ENCODE measurements around the gene SORCS2.

The SORCS2 gene

GRCh38 chr4:7355795-7356194 lies 163.5 kb downstream of the SORCS2 start:
- DNase-seq (ENCODE audit: low spot score), result no peak

- DNase-seq (ENCODE audit: low spot score), result no peak
Measured at GRCh38 chr4:7356667-7357310, 164.5 kb downstream of the SORCS2 start.

- DNase-seq (ENCODE audit: low spot score), result no peak
Measured at GRCh38 chr4:7357323-7357722, 165.0 kb downstream of the SORCS2 start.

- DNase-seq (ENCODE audit: low spot score), result no peak
Measured at GRCh38 chr4:7358100-7358735, 165.9 kb downstream of the SORCS2 start.

GRCh38 chr4:7359400-7360062 lies 167.2 kb downstream of the SORCS2 start:
- no peak for DNase-seq (ENCODE audit: low spot score)

GRCh38 chr4:7360806-7361205 lies 168.5 kb downstream of the SORCS2 start:
- DNase-seq (ENCODE audit: low spot score), result no peak

GRCh38 chr4:7361280-7361895 lies 169.1 kb downstream of the SORCS2 start:
- DNase-seq (ENCODE audit: low spot score), result no peak

GRCh38 chr4:7362341-7362740 lies 170.0 kb downstream of the SORCS2 start:
- no peak for DNase-seq (ENCODE audit: low spot score)

DNA sequence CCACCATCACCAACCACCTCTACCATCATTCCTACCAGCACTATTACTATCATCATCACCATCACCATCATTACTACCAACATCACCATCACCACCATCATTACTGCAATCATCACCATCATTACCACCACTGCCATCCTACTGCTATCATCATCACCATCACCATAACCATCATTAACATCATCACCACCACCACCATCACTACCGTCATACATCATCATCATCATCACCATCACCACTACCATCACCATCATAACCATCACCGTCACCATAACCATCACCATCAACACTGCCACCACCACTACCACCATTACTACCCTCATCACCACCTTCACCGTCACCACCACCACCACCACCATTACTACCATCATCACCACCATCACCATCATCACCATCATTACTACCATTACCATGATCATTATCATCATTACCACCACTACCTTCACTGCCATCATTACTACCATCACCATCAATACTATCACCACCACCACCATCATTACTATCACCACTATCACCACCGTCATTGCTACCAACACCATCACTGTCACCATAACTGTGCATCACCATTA lies 170.6 kb downstream of the SORCS2 start:
- no peak for DNase-seq (ENCODE audit: low spot score)

DNA sequence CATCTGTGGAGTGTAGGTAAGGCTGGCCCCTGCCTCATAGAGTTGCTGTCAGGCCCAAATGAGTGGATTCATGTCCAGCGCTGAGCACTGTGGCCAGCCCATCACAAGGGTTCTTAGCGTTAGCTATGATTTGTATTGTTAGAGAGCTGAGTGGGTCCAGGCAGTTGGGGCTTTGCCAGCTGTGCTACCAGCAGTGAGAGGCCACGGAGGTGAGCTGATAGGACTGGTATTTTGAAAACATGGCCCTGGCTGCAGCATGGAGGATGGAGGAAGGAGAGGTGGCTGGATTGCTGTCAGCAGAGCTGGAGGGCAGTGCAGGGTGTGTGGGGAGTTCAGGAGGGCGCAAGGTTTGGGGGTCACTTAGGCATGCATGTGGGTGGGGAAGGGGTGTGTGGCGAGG lies 172.6 kb downstream of the SORCS2 start:
- no peak for DNase-seq (ENCODE audit: low spot score)

GRCh38 chr4:7365462-7366179 lies 173.3 kb downstream of the SORCS2 start:
- no peak for DNase-seq (ENCODE audit: low spot score)

DNA sequence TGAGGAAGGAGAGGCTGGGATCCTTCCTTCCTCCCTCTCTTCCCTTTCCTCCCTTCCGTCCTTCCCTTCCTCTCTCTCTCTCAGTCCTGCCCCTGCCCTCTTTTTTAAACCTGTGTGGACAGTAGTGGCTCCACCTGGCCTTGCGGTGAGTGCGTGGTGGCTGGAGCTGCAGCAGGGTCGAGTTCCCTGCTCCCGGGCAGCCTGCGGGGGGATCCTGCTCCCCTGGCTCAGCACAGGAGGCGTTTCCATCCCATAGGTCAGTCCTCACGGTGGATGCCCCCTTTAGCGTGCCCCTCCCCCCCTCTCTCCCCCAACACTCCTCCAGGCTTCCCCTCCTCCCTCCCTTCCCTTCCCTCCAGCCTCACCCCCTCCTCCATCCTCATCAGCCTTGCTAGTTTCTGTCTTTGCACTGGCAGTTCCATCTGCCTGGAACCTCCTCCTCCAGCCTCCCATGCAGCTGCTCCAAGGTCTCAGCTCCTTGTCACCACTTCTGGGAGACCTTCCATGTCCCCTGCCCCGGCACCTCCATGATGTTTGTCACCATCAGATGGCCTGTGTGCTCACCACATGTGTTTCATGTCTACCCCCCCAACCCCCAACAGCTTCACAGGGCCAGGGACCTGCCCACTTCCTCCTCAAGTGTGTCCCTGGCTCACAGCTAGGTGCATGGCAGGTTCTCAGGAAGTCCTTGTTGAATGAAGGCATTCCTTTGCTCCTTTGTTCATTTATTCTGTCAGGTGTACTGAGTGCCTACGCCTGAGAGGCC lies 174.0 kb downstream of the SORCS2 start:
- no peak for DNase-seq (ENCODE audit: low spot score)

- DNase-seq (ENCODE audit: low spot score), result no peak
Measured at GRCh38 chr4:7366954-7367353, 174.6 kb downstream of the SORCS2 start.

GRCh38 chr4:7367406-7367805 lies 175.1 kb downstream of the SORCS2 start:
- no peak for DNase-seq (ENCODE audit: low spot score)

DNA sequence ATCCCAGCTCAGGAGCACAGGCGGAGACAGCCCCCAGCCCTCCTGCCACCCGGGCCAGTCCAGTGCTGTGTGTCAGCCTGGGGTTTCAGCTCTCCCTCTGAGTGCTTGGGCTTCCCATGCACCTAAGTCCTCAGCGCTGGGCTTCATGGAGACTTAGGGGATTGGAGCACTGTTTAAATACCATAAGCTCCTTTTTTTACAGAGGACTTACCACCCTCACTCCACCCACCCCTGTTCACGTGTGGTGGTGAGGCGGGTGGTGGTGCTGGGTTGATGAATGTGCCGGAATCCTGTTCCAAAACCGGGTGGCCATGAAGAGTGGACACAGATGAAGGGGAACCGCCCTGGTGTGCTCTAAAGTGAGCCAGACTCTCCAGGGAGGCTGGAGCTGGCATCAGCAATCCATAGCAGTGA lies 175.5 kb downstream of the SORCS2 start:
- no peak for DNase-seq (ENCODE audit: low spot score)

DNA sequence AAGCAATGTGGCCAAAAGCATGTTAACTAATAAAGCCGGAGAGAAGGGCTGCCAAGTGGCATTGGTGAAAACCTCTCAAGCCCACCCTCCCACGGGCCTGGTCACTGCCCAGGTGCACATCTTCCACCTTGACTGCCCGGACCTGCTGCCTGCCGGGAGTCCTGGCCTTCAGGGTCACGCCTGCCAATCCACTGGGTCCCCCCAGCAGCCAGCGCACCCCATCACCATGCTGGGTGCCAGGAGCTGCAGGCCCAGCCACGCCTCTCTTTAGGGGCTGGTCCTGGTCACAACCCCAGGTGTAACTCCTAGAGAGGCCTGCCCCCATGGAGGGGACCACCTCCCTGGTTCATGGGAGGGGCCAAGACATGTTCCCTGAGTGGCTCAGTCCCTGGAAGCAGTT lies 176.0 kb downstream of the SORCS2 start:
- no peak for DNase-seq (ENCODE audit: low spot score)

DNA sequence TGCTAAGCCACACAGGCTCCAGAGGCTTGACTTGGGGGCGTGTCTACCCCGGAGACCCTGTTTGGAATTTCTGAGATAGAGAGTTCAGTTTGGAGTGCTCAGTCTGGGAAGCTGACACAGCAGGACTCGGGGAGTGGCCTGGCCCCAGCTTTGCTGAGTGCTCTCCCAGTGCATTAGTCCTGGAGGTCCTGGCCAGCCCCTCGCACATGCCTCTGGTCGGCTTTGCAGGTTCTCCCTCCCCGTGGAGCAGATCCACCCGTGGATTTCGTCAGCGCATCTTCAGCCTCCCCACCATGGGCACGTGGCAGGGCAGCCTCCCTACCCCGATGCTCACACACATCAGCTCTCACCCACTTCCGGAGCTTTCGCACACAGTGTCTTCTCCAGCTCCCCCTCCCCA lies 177.2 kb downstream of the SORCS2 start:
- no peak for DNase-seq (ENCODE audit: low spot score)

DNA sequence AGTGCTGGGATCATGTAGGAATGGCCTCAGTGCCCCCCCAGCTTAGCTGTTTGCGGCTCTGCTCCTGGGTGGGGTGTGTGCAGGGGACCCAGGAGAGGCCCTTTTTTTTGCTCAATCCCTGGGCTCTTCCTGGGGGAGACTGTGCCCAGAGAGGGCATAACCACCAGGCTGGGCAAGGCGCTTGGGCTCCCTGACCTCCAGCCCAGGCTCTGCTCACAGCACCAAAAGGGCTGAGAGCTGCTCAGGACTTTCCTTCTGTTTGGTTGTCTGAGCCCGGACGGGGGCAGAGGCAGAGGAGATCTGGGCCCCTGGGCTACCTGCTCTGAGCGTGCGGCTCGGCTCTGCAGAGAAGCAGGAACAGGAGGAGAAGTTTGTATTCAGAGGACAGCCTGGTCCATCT lies 177.7 kb downstream of the SORCS2 start:
- no peak for DNase-seq (ENCODE audit: low spot score)

- no peak for DNase-seq (ENCODE audit: low spot score)
Measured at GRCh38 chr4:7371210-7371941, 179.0 kb downstream of the SORCS2 start.

DNA sequence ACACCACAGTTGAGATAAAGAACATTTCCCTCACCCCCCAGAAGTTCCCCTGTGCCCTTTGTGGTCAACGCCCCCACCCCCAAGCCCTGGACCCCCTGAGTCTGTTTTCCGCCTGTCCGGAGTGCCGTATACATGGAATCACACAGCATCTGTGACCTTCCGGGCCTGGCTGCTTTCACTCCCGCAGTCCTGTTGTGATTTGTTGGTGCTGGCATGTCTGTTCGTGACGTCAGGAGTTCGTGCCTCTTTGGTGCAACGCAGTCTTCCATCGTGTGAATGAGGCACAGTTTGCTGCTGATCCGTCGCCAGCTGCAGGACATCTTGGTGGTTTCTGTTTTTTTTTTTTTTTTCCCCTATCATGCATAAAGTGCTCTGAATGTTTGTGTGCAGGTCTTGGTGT lies 180.3 kb downstream of the SORCS2 start:
- DNase-seq (ENCODE audit: low spot score), result no peak

GRCh38 chr4:7374571-7374970 lies 182.2 kb downstream of the SORCS2 start:
- no peak for DNase-seq (ENCODE audit: low spot score)

Measured in hematopoietic multipotent progenitor cell treated with erythropoietin and hydrocortisone succinate and interleukin-3 and kit ligand, for 15 days (in vitro differentiated cells).